AG10803 (cell line): ENCODE results near the gene COL23A1.

Experiments
- DNase-seq: peaks from one replicate; pipeline ENCODE4 v3.0.0; 2010; ENCODE audit warnings: low read depth
- H3K4me3 ChIP-seq: 2 replicates; pipeline ENCODE4 v1.5.1; 2011; ENCODE audit warnings: mild to moderate bottlenecking, low read length, control low read depth
- CTCF ChIP-seq: conservative IDR thresholded peaks from 2 replicates; pipeline ENCODE4 v1.5.1; 2011; ENCODE audit warnings: mild to moderate bottlenecking, low read length, control low read depth, inconsistent platforms

COL23A1 gene

GRCh38 chr5:178325679-178326373 lies 264.4 kb downstream of the COL23A1 start:
- DNase-seq: no peak
- H3K4me3 ChIP-seq: no peak overlapping the region
- no peak for TF ChIP-seq CTCF

DNA sequence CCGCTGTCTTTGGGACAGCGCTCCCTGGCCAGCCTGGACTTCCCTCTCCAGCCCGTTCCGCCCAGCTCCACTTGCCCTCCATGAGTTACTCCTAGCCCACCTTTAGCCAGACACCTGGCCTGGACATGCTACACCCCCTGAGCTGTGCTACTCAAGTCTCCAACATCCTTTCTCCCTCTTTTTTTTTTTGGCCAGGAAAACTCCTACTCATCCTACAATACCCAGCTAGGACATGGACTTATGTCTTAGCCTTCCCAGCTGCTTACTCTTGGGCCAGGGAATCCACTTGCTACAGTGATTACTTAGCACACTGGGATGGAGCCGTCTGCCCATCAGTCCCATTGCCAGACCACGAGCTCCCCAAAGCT lies 264.9 kb downstream of the COL23A1 start:
- DNase-seq: no peak
- H3K4me3 ChIP-seq: no peak overlapping the region
- no peak for TF ChIP-seq CTCF

- TF ChIP-seq CTCF: no peak
- H3K4me3 ChIP-seq: no peak overlapping the region
- DNase-seq: no peak
These were observed 265.5 kb downstream of the COL23A1 start for GRCh38 chr5:178324481-178325310.

DNA sequence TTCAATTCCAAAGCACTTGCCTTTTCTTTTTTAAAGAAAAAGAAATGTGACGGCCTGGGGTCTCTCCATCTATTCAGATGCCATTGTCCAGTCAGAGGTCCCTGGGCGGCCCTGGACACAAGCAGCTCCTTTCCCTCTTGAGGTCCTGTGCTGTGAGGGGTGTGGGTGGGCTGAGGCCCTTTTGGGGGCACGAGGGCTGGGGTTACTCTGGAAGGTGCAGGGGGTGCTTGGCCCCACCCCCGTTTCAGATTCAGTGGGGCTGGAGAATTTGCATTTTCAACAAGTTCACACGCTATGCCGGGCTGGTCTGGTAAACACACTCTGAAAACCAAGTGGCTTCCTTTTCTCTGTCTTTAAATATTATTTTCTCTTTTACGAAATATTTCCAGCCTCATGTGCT lies 266.2 kb downstream of the COL23A1 start:
- H3K4me3 ChIP-seq: no peak overlapping the region
- TF ChIP-seq CTCF: no peak
- DNase-seq: no peak

GRCh38 chr5:178323541-178323865 lies 266.7 kb downstream of the COL23A1 start:
- DNase-seq: no peak
- no peak overlapping the region for H3K4me3 ChIP-seq
- no peak for TF ChIP-seq CTCF

DNA sequence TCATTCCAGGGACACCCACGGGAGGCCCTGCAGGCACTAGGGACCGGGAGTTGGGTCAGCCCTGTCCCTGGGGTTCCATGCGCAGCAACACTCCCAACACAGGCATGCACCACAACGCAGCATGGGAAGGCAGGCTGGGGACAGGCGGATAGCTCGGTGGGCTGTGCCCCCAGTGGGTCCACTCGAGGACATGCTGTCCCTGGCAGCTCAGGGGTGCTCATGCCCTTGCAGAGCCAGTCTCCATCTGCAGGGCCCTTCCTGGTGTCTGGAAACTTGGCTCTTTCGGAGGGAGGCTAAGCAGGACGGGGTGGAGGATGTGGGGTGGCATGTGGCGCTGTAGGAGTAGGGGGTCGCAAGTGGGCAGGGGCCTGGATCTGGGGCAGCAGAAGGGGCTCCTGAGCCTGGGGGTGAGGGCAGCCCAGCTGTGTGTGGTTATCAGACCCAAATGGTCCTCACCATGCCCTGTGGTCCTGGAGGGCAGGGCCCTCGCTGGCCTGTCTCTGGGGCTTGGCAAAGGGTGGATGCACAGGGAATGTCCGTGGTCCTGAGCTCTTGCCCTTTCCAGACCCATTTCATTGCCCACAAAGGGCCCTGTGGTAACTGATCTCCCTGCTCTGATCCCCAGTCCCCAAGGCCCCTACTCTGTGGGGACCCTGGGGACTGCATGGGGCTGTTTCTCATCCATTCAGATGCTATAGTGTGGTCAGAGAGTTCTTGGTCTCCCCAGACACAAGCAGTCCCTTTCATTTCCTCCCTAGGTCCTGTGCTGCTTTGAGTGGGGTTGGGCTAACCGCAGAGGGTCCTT lies 267.3 kb downstream of the COL23A1 start:
- H3K4me3 ChIP-seq: no peak overlapping the region
- DNase-seq: no peak
- TF ChIP-seq CTCF: no peak
